GM19023 (cell line): ENCODE results near the gene RAB22A.

ENCODE experiments used
- ATAC-seq: cut with Tn5 transposase; IDR thresholded peaks from one replicate; pipeline ENCODE4 v1.9.1; 2021; ENCODE audit warnings: mild to moderate bottlenecking, moderate library complexity; ENCODE audit not compliant: unreplicated experiment

RAB22A gene

DNA sequence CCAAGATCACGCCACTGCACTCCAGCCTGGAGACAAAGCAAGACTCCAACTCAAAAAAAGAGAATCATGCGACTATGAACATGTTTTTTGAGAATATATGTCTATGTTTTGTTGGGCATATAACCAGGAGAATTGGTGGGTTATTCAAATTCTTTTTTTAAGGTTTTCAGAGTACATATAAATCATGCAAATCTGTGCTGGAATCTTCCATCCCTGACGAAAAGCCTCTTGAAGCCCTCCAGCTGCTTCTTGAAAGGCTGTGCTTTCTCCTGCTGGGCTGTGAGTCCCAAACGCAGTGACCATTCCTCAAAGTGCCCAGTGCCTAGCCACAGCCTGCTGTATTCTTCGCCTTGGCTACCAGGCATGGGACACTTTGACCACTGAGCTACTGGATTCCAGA, 9.2 kb upstream of the RAB22A start:
- ATAC-seq, result no peak

GRCh38 chr20:58303547-58303946, 6.0 kb upstream of the RAB22A start:
- no peak for ATAC-seq

DNA sequence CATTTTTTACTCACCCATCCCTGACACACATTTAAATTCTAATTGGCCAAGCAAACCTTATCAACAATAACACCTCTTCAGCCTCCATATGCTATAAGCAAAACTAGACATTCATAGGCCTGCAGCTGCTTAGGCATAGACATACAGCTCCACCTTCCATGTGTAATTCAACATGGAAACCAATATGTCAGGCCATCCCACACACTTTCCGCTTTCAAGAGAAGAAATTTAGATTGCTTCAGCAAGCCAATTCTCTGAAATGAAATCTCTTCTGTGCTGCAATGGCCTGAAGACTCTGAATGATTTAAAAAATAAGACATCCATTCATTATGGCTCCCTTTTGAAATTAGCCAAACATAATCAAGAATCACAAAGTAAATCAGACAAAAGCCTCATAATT, 4.5 kb upstream of the RAB22A start:
- no peak for ATAC-seq

DNA sequence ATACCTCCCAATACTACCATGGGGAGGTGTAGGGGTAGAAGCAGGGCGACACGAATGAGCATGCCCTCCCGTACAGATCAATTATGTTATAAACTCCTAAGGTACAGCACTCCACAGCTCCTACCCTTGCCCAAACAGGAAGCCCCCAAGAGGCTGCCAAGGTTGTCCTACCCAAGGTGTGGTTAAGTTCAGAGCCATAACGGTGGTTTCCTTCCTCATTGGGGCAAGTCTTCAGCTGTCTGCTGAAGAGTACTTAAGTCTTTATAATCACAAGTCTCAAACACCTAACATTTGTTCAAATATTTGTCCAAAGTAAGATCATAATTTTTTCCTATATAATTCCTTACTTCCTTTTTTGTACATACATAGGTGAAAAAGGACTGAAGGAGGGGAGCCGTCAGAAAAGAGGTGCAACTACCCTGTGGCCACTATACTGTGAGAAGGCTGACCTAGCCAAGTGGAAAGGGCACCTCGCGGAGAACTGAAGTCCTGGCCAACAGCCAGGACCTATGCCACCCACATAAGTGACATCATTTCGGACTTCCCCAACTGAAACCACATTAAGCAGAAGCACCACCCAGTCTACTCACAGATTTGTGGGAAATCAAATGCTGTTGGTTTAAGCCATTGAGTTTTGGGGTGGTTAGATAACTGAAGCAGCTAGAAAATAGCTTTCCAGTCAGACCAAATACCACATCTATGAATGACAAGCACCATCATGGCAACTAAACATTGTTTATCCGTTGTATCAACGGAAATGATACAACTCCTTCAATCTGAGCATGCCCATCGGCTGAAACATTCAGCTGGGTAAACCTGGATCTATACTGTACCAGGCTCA, 2.9 kb upstream of the RAB22A start:
- ATAC-seq, result no peak

- ATAC-seq, result no peak
These were observed 2.2 kb upstream of the RAB22A start for GRCh38 chr20:58307270-58307669.

DNA sequence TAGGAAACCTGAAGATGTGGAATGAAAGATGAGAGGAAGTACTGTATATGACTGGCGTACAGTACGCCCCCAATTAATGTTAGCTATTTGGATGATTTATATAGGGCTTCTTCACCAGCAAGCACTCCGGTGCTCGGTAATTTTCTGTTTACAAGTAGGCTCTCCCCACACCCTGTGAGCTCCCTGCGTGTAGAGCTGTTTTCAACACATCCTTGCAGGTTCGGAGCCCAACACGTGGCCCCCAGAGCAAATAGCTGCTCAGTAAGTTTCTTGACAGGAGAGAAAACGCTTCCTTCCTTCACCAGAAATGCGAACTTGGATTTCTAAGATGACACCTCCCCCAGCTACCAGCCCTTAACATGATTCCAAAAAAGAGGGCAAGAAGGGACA, 1.2 kb upstream of the RAB22A start:
- no peak for ATAC-seq

GRCh38 chr20:58308680-58309527, 611 bp upstream of the RAB22A start:
- peak; percentile 55 for ATAC-seq

GRCh38 chr20:58310291-58310782, 822 bp downstream of the RAB22A start:
- no peak for ATAC-seq

GRCh38 chr20:58312836-58313235, 3.3 kb downstream of the RAB22A start:
- ATAC-seq, result no peak

- no peak for ATAC-seq
These were observed 3.9 kb downstream of the RAB22A start for GRCh38 chr20:58313396-58313795.

GRCh38 chr20:58321205-58321604, 11.7 kb downstream of the RAB22A start:
- ATAC-seq, result no peak

DNA sequence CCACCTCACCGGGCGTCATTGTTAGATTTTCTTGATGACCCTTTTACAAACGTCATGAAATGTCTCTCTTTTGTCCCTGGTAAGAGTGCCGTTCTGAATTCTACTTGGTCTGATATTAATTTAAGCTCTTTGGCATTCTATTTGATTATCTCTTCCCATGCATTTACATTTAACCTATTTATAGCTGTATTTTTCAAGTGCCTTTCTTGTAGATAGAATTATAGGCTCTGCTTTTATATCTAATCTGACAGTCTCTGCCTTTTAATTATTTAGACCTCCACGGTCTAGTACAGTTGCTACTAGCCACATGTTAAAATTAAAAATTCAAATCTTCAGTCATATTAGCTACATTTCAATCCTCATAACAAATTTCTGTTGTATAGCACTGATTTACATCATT, 12.6 kb downstream of the RAB22A start:
- no peak for ATAC-seq

- no peak for ATAC-seq
These were observed 16.4 kb downstream of the RAB22A start for GRCh38 chr20:58325912-58326311.

GRCh38 chr20:58327211-58327610, 17.7 kb downstream of the RAB22A start:
- no peak for ATAC-seq

DNA sequence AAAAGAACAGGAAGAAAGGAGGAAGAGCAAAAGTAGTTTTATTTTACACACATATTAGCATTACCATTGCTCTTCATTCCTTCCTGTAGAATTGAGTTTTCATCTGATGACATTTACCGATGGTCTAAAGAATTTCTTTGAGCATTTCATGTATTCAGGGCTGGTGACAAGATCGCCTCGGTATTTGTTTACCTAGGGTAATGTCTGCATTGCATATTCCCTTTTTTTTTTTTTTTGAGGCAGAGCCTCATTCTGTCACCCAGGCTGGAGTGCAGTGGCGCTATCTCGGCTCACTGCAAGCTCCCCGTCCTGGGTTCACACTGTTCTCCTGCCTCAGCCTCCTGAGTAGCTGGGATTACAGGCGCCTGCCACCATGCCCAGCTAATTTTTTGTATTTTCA, 19.3 kb downstream of the RAB22A start:
- ATAC-seq, result no peak

- ATAC-seq, result no peak
These were observed 20.2 kb downstream of the RAB22A start for GRCh38 chr20:58329711-58330110.

GRCh38 chr20:58330249-58330648, 20.7 kb downstream of the RAB22A start:
- ATAC-seq, result no peak

- ATAC-seq, result no peak
These were observed 21.2 kb downstream of the RAB22A start for GRCh38 chr20:58330687-58331086.

DNA sequence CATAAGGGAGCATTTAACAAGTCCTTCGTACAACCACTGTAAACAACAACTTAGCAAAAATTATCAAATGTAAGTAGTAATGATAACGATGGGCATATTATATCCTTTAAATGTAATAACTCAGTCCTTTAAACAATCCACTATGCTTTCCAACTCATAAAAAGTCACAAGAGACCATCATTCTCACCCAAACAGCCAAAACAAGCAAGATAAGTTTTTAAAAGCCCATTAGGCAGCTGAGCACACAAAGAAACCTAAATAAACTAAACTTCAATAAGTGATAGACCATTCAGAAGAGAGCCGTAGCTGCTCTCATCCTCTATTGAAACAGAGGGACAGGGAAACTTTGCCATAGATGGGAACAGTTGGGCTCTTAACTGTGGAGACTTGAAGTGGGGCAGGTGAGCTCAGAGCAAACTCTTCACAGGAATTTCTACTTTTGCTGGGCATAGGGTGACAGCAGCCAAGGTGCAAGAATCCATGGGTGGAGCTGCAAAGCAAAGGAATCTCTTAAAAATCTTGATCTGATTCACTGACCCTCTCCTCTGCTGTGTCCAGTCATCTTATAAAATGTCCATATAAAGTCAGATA, 22.5 kb downstream of the RAB22A start:
- no peak for ATAC-seq

DNA sequence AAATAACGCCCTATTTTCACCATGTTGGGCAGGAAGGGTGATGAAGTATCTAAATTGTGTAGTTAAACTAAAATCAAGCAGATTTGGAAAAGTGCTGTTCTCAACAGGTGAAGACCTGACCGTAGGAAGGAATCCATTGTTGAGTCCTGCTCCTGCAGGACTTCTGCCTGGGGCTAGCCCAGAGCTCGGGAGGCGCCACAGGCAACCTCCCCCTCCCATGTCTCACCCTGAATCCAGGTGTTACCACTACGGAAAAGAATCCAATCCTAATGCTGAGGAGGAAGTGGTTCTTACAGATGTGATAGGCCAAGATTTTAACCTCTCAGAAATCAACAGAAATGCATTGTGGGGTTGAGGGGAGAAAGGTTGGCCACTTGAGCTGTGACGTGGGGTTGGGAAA, 30.2 kb downstream of the RAB22A start:
- ATAC-seq, result no peak

DNA sequence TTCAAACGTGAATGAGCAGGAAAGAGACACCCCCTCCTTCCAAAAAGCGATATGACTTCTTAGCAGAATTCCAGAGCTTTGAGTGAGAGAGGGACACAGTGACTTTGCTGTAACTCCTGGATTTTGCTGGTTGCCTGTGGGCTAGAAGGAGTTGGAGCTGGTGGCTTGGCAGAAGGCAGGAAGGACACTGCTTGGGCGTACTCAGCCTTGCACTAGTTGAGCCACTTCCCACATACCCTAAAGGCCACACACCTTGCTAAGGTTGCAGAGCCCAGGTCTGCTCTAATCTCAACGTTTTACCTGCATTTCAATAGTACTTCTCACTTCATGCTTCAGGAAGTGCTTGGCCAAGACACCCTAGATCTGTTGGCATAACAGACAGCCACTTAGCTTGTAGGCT, 30.6 kb downstream of the RAB22A start:
- no peak for ATAC-seq

DNA sequence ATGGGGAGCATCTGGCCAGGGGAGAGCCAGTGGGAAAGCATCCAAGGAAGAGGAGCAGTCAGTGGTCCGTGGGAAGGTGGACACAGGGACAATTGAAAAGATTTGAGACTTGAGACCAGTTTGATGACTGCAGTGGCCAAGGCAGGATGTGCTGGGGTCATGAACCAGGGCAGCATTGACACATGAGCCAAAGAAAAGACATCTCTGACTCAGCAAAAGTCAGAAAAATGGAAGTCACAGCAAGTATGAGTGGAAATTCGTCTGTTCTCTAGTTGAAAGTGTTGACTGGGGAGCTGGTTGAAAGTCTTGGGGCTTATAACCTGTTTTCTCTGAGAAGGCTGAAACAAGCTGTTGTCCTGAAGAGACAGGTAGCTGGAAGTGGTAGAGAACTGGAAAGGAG, 31.3 kb downstream of the RAB22A start:
- ATAC-seq, result no peak
